CD14-positive monocyte (primary cell): Measurements from ENCODE around the gene KIAA0753. TPM values are rescaled to one million over a fixed set of nuclear protein-coding genes. Genes with fewer than 3 reads are reported as not detected.

Source experiments
- DNase-seq, 3 donors: peaks; one replicate each; pipeline ENCODE4 v3.0.0-alpha.2; 2011 to 2022
- H2AFZ ChIP-seq: 2 replicates; pipeline ENCODE4 v1.6.0; 2012; ENCODE audit warnings: mild to moderate bottlenecking, low read depth, low read length, inconsistent platforms; ENCODE audit not compliant: insufficient read depth, poor library complexity, severe bottlenecking
- H3K27ac ChIP-seq, 2 donors: 1 replicate in 1 of 2; 2 replicates in 1 of 2; pipeline ENCODE4 v1.5.1; 2012 to 2013; ENCODE audit warnings: low read length in 2 of 2, control low read depth in 1 of 2, inconsistent platforms in 1 of 2, low read depth in 1 of 2, mild to moderate bottlenecking in 1 of 2
- H3K27me3 ChIP-seq, 2 donors: one replicate each; pipeline versions ENCODE4 v1.6.0 to v1.6.1; 2011 to 2013; ENCODE audit warnings: low read length in 2 of 2; ENCODE audit not compliant: control insufficient read depth in 2 of 2, insufficient read depth in 2 of 2
- H3K36me3 ChIP-seq, 2 donors: replicated peaks in 1 of 2; 1 replicate in 1 of 2; 2 replicates in 1 of 2; pipeline versions ENCODE4 v1.5.1 to v1.6.1; 2012 to 2013; ENCODE audit warnings: low read length in 2 of 2, control low read depth in 1 of 2, inconsistent platforms in 1 of 2, mild to moderate bottlenecking in 1 of 2; ENCODE audit not compliant: insufficient read depth in 2 of 2, control insufficient read depth in 1 of 2
- H3K4me1 ChIP-seq, 2 donors: 1 replicate in 1 of 2; 2 replicates in 1 of 2; pipeline versions ENCODE4 v1.5.1 to v1.6.1; 2012 to 2013; ENCODE audit warnings: low read length in 2 of 2, control low read depth in 1 of 2, inconsistent platforms in 1 of 2, mild to moderate bottlenecking in 1 of 2, moderate library complexity in 1 of 2; ENCODE audit not compliant: insufficient read depth in 2 of 2, control insufficient read depth in 1 of 2
- H3K4me2 ChIP-seq: replicated peaks from 2 replicates; pipeline ENCODE3; 2012; ENCODE audit warnings: low read length, moderate library complexity, mild to moderate bottlenecking; ENCODE audit not compliant: poor library complexity, severe bottlenecking; ENCODE audit errors: extremely low read depth
- H3K4me3 ChIP-seq, 3 experiments: fragments of 200-600 bp in 1 of 3; sonication (generic) in 1 of 3; replicated peaks in 1 of 3; 1 replicate in 2 of 3; 2 replicates in 1 of 3; pipeline ENCODE4 v1.5.1; 2011 to 2013; ENCODE audit warnings: low read length in 3 of 3, mild to moderate bottlenecking in 3 of 3, control low read depth in 2 of 3, low read depth in 2 of 3, inconsistent platforms in 1 of 3, moderate library complexity in 1 of 3
- H3K79me2 ChIP-seq: 2 replicates; pipeline ENCODE4 v1.6.0; 2012; ENCODE audit warnings: mild to moderate bottlenecking, control low read depth, inconsistent platforms, low read length, moderate library complexity; ENCODE audit not compliant: insufficient read depth
- H3K9ac ChIP-seq: 2 replicates; pipeline ENCODE4 v1.6.0; 2017; ENCODE audit warnings: low read length, mild to moderate bottlenecking; ENCODE audit not compliant: insufficient read depth, poor library complexity, severe bottlenecking
- H3K9me3 ChIP-seq, 2 donors: replicated peaks in 1 of 2; 1 replicate in 1 of 2; 2 replicates in 1 of 2; pipeline versions ENCODE4 v1.5.1 to v1.6.1; 2012 to 2013; ENCODE audit warnings: low read length in 2 of 2, control low read depth in 1 of 2; ENCODE audit not compliant: control insufficient read depth in 1 of 2, insufficient read depth in 1 of 2
- H4K20me1 ChIP-seq: 2 replicates; pipeline ENCODE4 v1.6.0; 2012; ENCODE audit warnings: mild to moderate bottlenecking, low read length, control low read depth, moderate library complexity; ENCODE audit not compliant: insufficient read depth
- H3K27ac Mint-ChIP-seq, 7 donors: one replicate each; pipeline ENCODE4 v1.8.0; 2020; ENCODE audit warnings: mild to moderate bottlenecking in 7 of 7, mixed read lengths in 7 of 7, moderate library complexity in 6 of 7, inconsistent platforms in 2 of 7
- H3K27me3 Mint-ChIP-seq, 3 donors: one replicate each; pipeline ENCODE4 v1.8.0; 2021 to 2022; ENCODE audit warnings: low read depth in 3 of 3, mild to moderate bottlenecking in 3 of 3, mixed read lengths in 3 of 3, moderate library complexity in 3 of 3, inconsistent platforms in 1 of 3
- H3K36me3 Mint-ChIP-seq, 2 donors: one replicate each; pipeline ENCODE4 v1.8.0; 2020; ENCODE audit warnings: mixed read lengths in 2 of 2, inconsistent platforms in 1 of 2, mild to moderate bottlenecking in 1 of 2
- H3K4me1 Mint-ChIP-seq: one replicate; pipeline ENCODE4 v1.8.0; 2020; ENCODE audit warnings: mild to moderate bottlenecking, mixed read lengths
- H3K4me3 Mint-ChIP-seq, 2 donors: one replicate each; pipeline ENCODE4 v1.8.0; 2020; ENCODE audit warnings: mild to moderate bottlenecking in 2 of 2, mixed read lengths in 2 of 2, moderate library complexity in 1 of 2
- H3K9me3 Mint-ChIP-seq, 7 donors: one replicate each; pipeline ENCODE4 v1.8.0; 2020 to 2022; ENCODE audit warnings: mixed read lengths in 7 of 7, mild to moderate bottlenecking in 6 of 7, moderate library complexity in 6 of 7, inconsistent platforms in 2 of 7
- CTCF ChIP-seq: fragments of 200-600 bp; IDR thresholded peaks from one replicate; pipeline ENCODE4 v1.8.0; 2022; ENCODE audit warnings: antibody characterized with exemption, mild to moderate bottlenecking
- WGBS: methylation state at CpG from one replicate; pipeline ENCODE4 v1.1.5; 2013; ENCODE audit warnings: missing lambda C conversion rate; ENCODE audit not compliant: insufficient coverage; 5-methylcytosine and 5-hydroxymethylcytosine counted together
- intact Hi-C, 2 donors: fragments of 100-400 bp; cut with micrococcal nuclease; formaldehyde crosslinking; loops; one replicate each; pipeline versions ENCODE4 v1.15.0 to v1.15.1; 2023
- polyA plus RNA-seq, 3 donors: library from polyadenylated mRNA; depleted of rRNA in 1 of 3; unstranded in 2 of 3; stranded (reverse) in 1 of 3; fragments of 300-500 nt in 2 of 3; fragments of >200 nt in 1 of 3; fragmentation: Illumina TruSeq in 2 of 3; gene quantifications; 1 replicate in 2 of 3; 2 replicates in 1 of 3; pipeline ENCODE4 v1.2.3, GENCODE V29; 2012 to 2021

Gene KIAA0753
- polyA plus RNA-seq, 3 donors: 1.7 to 6.6 (median 3.5) TPM

- Histone ChIP-seq H3K4me2 (no peak overlapping the region), H3K79me2 (no peaks in the 10 kb centered on the region), H3K9me3 (peaks cover 0 to 18% of the 10 kb centered on the region in 2 donors), H3K9ac (no peak overlapping the region), H3K4me3 (no peak overlapping the region), H3K36me3 (no peaks in the 10 kb centered on the region), H3K27me3 (peaks cover 33 to 49% of the 10 kb centered on the region in 2 donors), H3K4me1 (peaks cover 0 to 10% of the 10 kb centered on the region in 2 donors), H2AFZ (no peak overlapping the region), H3K27ac (no peak overlapping the region), H4K20me1 (no peaks in the 10 kb centered on the region)
- TF ChIP-seq CTCF: no peak
- Mint-ChIP-seq H3K36me3 (peaks cover 0 to 7% of the 10 kb centered on the region in 2 donors), H3K4me3 (no peak overlapping the region), H3K9me3 (peaks cover 5 to 29% (median 7%) of the 10 kb centered on the region in 7 donors), H3K4me1 (peaks cover 10% of the 10 kb centered on the region), H3K27ac (no peak overlapping the region), H3K27me3 (peaks cover 61 to 69% (median 65%) of the 10 kb centered on the region in 3 donors)
- no peak for DNase-seq
- intact Hi-C loops: no loop called here
- WGBS: 92% methylated on average over 5 of the region's 6 CpGs
These were observed 82.2 kb downstream of the KIAA0753 start for GRCh38 chr17:6558276-6558675.

- H3K4me3 Mint-ChIP-seq: peak overlapping the region; percentile 58 to 83
- TF ChIP-seq CTCF: no peak
- no peak overlapping the region for H3K9ac ChIP-seq
- H3K36me3 ChIP-seq: no peaks in the 10 kb centered on the region
- intact Hi-C loops: no loop called here
- peaks cover 0 to 18% of the 10 kb centered on the region in 2 donors for H3K9me3 ChIP-seq
- peaks cover 0 to 7% of the 10 kb centered on the region in 2 donors for H3K36me3 Mint-ChIP-seq
- no peak overlapping the region for H3K4me3 ChIP-seq
- 60% methylated on average over 6 of the region's 9 CpGs for WGBS
- H3K4me2 ChIP-seq: no peak overlapping the region
- H3K9me3 Mint-ChIP-seq: peaks cover 5 to 29% (median 7%) of the 10 kb centered on the region in 7 donors
- H3K4me1 ChIP-seq: peaks cover 0 to 10% of the 10 kb centered on the region in 2 donors
- no peak overlapping the region for H2AFZ ChIP-seq
- no peak overlapping the region for H3K27ac Mint-ChIP-seq
- H3K4me1 Mint-ChIP-seq: peaks cover 10% of the 10 kb centered on the region
- H3K79me2 ChIP-seq: no peaks in the 10 kb centered on the region
- no peaks in the 10 kb centered on the region for H4K20me1 ChIP-seq
- peaks cover 33 to 52% of the 10 kb centered on the region in 2 donors for H3K27me3 ChIP-seq
- no peak overlapping the region for H3K27ac ChIP-seq
- DNase-seq: no peak
- peaks cover 68 to 79% (median 73%) of the 10 kb centered on the region in 3 donors for H3K27me3 Mint-ChIP-seq
These were observed 83.5 kb downstream of the KIAA0753 start for GRCh38 chr17:6557040-6557438.
